K562 (cell line): ENCODE measurements around the gene NDST3.

ENCODE experiments used
- CTCF ChIP-seq, 3 experiments: IDR thresholded peaks in 2 of 3; conservative IDR thresholded peaks in 1 of 3; 2 replicates each; pipeline ENCODE4 v1.5.1; 2011 to 2012; ENCODE audit warnings: low read length in 3 of 3, mild to moderate bottlenecking in 3 of 3, control low read depth in 2 of 3, improper control_type of control experiment in 1 of 3, inconsistent platforms in 1 of 3, low read depth in 1 of 3, mixed read lengths in 1 of 3, moderate library complexity in 1 of 3; ENCODE audit not compliant: insufficient read depth in 2 of 3
- KLF10 ChIP-seq: fragments of 250-450 bp; sonication (Bioruptor Pico); IDR thresholded peaks from 2 replicates; pipeline ENCODE4 v1.6.1; 2021; ENCODE audit warnings: matching md5 sums
- ZNF134 ChIP-seq: fragments of 250-450 bp; sonication (Bioruptor Pico); conservative IDR thresholded peaks from 2 replicates; pipeline ENCODE4 v1.4.0; 2020

- TF ChIP-seq KLF10 (CRISPR knock-in tag) (no peak), CTCF (IDR thresholded peaks at IDR 0.05 in 2 of 3, conservative IDR thresholded peaks at IDR 0.05 in 1 of 3; ENCODE audit: insufficient read depth in 2 of 3, low read depth in 1 of 3, low read length in 3 of 3) (no peak), ZNF134 (CRISPR knock-in tag) (no peak)
Measured at GRCh38 chr4:118058955-118059354, 24.7 kb downstream of the NDST3 start.
